ENCODE data around the gene DPYSL5.

The DPYSL5 gene

GRCh38 chr2:26932974-26933373, 85.0 kb downstream of the DPYSL5 start:
- DNase-seq (ENCODE audit: low spot score), result no peak

- no peak for DNase-seq (ENCODE audit: low spot score)
Observed at GRCh38 chr2:26933431-26934334, 85.8 kb downstream of the DPYSL5 start.

GRCh38 chr2:26934335-26934724, 86.4 kb downstream of the DPYSL5 start:
- no peak for DNase-seq (ENCODE audit: low spot score)

DNA sequence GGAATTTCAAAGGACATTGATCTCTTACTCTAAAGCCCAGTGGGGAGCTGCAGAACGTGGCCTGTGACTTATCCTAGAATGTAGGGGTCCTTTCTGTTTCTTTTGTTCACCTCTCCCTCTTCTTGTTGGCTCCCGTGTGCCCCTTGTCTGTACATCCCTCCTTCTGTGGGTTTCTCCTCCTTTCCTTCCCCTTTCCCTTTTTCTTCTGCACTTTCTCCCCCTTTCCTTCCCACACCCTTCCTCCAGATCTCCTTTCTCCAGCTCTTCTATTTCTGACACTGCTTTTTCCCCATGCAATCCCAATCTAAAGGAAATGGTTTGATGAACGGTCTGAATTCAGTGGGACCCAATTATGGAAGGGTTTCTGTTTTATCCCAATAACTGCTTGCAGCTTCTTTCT, 87.1 kb downstream of the DPYSL5 start:
- DNase-seq (ENCODE audit: low spot score), result no peak

- no peak for DNase-seq (ENCODE audit: low spot score)
Observed at GRCh38 chr2:26936855-26937254, 88.9 kb downstream of the DPYSL5 start.

DNA sequence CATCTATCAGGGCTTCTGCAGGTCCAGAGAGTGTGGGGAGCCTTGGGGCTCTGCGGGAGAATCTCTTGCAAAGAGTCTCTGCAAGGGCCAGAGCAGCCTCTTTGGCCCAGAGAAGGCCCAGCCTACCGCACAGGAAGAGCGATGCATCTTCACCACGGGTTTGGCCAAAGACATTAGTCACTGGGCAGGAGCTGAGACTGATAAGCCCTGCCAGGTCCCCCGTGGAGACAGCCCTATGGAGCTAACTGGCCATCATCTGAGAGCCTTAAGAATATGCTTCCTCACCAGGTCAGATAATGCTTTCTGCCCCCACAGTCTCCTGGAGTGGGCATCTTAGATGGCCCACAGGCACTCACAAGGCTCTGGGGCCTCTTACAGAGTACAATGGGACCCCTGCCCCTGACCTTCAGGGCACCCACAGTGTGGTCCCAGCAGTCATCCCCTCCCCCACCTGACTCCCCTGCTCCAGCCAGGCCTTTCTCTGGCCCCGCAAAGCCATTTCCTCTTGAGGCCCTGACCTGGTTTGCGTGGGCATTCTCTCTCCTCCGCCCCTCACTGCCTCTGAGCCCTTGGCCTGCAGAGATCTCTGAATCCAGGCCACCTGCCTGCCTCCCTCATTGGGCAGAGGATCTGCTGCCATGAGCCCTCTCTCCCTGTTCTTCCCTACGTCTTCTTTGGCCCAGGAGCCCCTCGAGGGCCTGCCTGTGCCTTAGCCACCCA, 90.6 kb downstream of the DPYSL5 start:
- DNase-seq (ENCODE audit: low spot score), result peak; percentile 10

DNA sequence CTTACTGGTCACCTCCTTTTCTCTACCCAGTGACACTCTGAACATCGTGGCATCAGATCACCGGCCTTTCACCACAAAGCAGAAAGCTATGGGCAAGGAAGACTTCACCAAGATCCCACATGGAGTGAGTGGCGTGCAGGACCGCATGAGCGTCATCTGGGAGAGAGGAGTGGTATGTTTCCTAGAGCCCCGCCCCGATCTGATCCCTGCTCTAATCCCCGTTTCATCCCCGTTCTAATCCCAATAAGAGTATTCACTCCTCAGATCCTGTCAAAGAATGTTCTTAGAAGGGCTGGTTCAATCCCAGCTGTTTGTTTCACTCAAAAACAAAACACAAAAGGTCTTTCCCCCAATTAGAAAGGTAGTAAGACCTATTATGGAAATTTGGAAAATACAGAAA, 92.1 kb downstream of the DPYSL5 start:
- no peak for DNase-seq (ENCODE audit: low spot score)

DNA sequence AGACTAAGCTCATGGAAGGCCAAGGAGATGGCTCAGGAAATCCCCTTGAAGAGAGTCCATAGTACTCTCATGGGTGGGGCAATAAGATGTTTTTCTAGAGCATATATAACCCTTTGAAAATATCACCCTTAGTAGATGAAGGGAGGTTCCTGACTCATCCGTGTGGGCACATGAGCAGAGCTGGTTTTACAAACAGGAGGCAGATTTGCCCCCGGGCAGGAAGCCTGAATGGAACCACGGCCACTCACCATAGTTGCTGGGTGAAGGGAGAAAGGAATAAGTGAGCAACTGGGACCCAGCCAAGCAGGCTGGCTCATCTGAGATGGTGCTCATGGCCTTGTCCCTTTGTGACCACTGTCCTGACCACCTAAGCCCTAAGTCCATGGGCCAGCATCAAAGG, 93.6 kb downstream of the DPYSL5 start:
- DNase-seq (ENCODE audit: low spot score), result no peak

DNA sequence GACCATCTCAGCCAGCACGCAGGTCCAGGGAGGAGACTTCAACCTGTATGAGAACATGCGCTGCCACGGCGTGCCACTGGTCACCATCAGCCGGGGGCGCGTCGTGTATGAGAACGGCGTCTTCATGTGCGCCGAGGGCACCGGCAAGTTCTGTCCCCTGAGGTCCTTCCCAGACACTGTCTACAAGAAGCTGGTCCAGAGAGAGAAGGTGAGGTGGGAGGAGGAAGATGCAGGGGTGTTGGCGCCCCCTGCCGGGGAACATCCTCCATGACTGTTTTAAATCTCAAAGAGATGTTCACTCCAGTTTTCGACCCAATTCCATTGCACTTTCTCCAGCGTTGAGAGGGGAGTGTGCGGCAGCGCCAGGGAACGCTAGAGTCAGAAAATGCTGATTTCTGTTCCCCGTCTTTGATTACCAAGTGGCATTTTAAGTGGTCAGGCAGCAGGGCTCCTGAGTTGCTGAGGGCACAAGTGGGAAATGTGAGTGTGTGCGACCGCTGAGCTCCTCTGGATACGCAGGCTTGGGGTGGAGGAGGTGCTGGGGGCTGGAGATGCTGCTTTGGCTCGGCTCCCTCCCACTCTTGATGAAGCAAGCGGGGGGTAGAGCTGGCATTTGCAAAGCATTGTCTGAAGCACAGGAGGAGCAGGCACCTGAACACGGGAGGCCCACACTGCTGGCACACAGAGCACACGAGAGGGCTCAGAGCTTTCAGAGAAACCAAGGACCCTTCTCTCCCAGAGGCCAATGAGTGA, 94.8 kb downstream of the DPYSL5 start:
- peak; percentile 38 for DNase-seq (ENCODE audit: low spot score)

DNA sequence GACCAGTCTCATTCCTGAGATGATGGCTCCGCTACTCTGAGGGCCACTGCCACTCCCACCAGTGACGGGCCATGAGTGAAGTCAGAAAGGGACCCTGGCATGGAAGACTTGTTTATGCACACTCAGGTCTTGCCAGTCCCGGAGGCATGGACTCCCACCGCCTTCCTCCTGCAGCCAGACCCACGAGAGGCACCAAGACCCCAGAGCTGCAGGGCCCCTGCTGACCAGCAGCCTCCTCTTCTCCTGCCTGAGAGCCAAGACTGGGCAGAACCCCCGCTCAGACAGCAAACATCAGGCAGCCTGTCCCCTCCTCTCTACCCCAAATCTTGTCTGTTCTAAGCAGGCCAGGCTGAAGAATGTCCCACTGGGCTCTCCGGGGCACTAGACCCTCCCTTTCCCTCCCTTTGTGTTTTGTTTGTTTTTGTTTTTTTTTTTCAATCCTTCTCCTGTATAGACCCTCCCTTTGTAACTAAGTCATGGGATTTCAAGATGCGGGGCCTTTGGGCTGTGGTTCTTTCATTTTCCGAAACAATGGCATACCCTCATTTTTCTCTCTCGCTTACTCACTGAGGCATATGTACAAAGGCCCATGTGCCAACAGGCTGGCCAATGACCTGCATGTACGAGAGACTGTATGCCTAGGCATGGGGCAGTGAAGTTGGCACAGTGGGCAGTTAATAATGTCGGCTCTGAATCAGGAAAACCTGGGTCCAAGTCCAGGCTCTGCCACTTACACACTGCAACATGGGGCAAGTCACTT, 98.2 kb downstream of the DPYSL5 start:
- DNase-seq (ENCODE audit: low spot score), result no peak

DNA sequence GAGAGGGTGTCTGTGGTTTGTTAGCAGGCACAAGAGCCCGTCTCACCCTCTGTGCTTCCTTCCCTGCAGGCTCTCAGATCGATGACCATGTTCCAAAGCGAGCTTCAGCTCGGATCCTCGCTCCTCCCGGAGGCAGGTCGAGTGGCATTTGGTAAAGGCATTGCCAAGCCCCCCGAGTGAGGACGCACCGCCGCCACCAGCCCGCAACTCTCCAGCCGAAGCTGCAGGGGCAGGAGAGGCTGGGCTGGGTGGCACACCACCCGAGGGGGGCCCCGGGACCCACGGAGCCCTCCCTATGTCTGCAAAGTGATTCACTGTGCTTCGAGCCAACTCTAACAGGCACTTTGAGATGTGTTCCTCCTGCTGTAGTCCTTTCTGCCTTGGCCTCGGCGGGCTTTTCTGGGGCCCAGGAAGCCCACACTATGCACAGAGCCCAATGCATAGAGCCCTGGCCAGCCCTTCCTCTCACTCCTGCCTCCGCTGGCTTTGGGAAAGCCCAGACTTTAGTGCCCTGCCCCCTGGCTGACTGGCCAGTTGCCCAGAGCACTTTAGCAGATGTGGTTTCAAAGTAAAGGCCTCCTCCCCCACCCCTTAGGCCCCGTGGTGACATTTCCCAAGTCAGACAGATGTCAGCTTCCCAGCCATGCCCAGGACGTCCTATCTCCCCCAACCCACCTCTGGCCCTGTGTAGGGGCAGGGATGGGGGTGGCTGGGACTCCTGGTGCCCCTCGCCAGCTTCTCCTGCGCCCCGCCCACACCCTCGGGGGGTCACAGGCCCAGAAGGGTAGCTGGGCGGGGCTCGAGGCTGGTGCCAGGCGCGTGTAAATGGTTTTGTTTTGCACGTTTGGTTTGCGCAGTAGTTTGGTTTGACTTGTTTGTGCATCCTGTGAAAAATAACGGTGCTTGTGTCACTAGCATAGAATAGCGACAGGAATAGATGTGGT, 99.2 kb downstream of the DPYSL5 start:
- DNase-seq (ENCODE audit: low spot score), result no peak

GRCh38 chr2:26948800-26949199, 100.9 kb downstream of the DPYSL5 start:
- no peak for DNase-seq (ENCODE audit: low spot score)

DNA sequence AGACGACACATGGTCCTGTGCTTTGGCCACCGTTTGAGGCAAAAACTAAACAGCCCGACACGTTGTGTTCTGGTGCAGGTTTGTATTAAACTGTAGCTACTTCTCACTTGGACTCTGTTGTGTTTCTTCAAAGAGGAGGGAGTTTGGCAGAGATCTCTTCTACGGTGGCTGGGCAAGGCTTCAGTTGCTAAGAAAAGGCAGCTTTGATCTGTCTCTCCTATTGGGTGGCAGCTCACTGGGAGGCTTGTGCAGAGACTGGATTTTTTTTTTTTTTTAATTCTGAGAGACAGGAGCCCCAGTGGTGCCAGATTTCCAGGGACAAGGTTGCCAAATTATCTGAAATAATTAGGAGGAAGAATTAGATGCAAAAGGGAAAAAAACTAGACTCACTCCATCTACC, 102.3 kb downstream of the DPYSL5 start:
- no peak for DNase-seq (ENCODE audit: low spot score)

DNA sequence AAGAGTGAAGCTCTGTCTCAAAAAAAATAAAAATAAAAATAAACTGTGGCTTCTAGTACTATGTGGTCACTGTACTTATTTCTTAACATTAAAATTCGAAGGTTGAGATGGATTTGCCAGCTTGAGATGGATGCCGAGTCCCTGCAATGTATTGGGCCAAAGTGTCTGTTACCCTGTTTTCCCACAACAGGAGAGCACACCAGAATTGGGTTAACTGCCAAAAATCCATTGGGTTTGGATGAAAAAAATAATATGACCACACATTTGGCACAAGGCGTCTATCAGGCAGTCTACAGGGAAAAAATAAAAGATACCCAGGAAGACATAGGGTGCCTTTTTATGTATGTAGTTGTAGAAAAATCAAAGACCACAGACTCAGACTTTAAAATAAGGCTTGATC, 103.3 kb downstream of the DPYSL5 start:
- DNase-seq (ENCODE audit: low spot score), result no peak

GRCh38 chr2:26952374-26952773, 104.4 kb downstream of the DPYSL5 start:
- no peak for DNase-seq (ENCODE audit: low spot score)

DNA sequence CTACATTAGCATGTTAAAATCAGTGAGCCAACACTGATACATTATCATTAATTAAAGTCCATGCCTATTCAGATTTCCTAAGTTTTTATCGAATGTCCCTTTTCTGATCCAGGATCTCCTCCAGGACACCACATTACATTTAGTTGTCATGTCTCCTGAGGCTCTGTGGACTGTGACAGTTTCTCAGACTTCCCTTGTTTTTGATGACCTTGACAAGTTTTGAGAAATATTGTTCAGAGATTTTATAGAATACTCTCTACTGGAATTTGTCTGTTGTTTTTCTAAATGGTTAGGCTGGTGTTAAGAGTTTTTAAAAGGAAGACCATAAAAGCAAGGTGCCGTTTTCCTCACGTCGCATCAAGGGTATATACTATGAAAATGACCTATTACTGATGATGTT, 106.2 kb downstream of the DPYSL5 start:
- DNase-seq (ENCODE audit: low spot score), result no peak

- no peak for DNase-seq (ENCODE audit: low spot score)
Observed at GRCh38 chr2:26957041-26957440, 109.1 kb downstream of the DPYSL5 start.

DNA sequence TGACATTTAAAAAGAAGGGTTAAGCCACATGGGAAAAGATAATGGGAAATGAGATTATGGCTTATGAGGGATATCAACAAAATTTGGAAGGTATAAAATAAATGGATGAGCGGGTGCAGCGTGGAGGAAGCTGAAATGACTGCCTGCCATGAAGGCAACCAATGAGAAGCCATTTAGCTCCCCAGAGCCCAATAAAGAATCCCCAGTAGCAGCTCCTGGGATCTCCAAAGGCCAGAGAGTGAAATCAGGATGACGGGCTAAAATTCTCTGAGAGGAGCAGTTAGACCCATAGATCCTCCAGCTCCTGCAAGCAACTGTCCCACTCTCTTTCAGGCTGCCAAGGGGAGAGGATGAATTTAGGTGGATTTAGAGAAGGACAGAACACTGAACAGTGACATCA, 109.6 kb downstream of the DPYSL5 start:
- no peak for DNase-seq (ENCODE audit: low spot score)

DNA sequence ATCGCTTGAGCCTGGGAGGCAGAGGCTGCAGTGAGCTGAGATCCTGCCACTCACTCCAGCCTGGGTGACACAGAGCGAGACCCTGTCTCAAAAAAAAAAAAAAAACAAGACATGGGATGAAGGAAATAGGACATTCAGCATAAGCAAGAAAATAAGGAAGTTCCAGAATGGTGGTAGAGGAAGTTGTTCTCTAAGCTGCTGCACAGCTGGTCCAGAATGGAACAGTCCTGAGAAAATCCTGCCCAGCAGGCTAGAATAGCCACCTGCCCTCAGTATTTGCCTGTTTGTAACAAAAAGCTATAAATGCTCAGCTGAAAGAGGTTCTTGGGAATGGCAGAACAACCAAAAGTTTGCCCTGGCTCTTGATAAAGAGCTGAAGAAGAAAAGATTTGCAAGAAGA, 111.4 kb downstream of the DPYSL5 start:
- DNase-seq (ENCODE audit: low spot score), result no peak

DNA sequence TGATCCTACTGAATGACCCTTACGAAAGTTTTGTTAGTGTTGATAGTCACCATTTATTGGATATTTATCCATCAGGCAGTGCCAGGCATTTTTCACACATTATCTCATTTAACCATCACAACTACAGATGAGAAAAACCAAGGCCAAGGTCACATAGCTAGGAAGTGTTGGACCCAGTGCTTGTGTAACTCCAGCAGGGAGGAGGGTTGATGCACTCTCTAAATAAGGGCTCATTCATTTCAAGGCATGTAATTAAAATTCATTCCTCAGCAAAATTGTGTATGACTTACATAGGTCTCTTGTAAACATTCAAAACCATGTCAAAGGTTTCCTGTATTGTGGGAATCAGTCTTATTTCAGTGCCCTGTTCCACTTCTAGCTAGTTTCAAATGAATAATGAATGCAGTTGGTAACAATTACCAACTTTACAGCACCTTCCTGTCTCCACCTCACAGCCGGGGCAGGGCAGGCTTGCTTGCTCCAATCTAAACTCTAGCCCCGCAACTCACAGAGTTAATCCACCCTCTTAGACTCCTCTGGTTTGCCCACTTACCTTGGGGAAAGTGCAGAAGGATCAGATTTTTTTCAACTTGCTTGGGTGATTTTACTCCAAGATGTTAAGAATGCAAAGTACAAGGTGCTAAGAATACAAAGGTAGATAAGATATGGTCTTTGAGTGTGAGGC, 116.7 kb downstream of the DPYSL5 start:
- DNase-seq (ENCODE audit: low spot score), result no peak

Measured in RKO (cell line).